Neural progenitor cell (in vitro differentiated cells): Measurements from ENCODE around the gene TMEM121B. TPM values are rescaled to one million over a fixed set of nuclear protein-coding genes. Genes with fewer than 3 reads are reported as not detected.

Experiments used
- DNase-seq: peaks from one replicate; pipeline ENCODE4 v3.0.0-alpha.2; 2016; ENCODE audit warnings: low spot score
- H2AFZ ChIP-seq: fragments of 200-600 bp; sonication (generic); replicated peaks from 2 replicates; pipeline ENCODE4 v1.6.1; 2016; ENCODE audit warnings: antibody characterized with exemption
- H3F3A ChIP-seq: fragments of 200-600 bp; sonication (generic); 2 replicates; pipeline ENCODE4 v1.6.1; 2016; ENCODE audit warnings: antibody characterized with exemption, low read depth
- H3K27ac ChIP-seq: fragments of 200-600 bp; sonication (generic); 2 replicates; pipeline ENCODE4 v1.5.1; 2016; ENCODE audit warnings: mild to moderate bottlenecking
- H3K27me3 ChIP-seq: fragments of 200-600 bp; sonication (generic); 2 replicates; pipeline ENCODE4 v1.6.1; 2016; ENCODE audit warnings: mild to moderate bottlenecking, moderate library complexity
- H3K36me3 ChIP-seq: fragments of 200-600 bp; sonication (generic); 2 replicates; pipeline ENCODE4 v1.5.1; 2016
- H3K4me1 ChIP-seq: fragments of 200-600 bp; sonication (generic); 2 replicates; pipeline ENCODE4 v1.6.1; 2016; ENCODE audit warnings: mixed run types
- H3K4me2 ChIP-seq: fragments of 200-600 bp; sonication (generic); 2 replicates; pipeline ENCODE4 v1.6.1; 2016
- H3K4me3 ChIP-seq: fragments of 200-600 bp; sonication (generic); 2 replicates; pipeline ENCODE4 v1.5.1; 2016
- H3K79me2 ChIP-seq: fragments of 200-600 bp; sonication (generic); 2 replicates; pipeline ENCODE4 v1.6.1; 2016; ENCODE audit warnings: low read depth
- H3K9ac ChIP-seq: fragments of 200-600 bp; sonication (generic); 2 replicates; pipeline ENCODE4 v1.6.1; 2016
- H3K9me3 ChIP-seq: fragments of 200-600 bp; sonication (generic); 2 replicates; pipeline ENCODE4 v1.5.1; 2016; ENCODE audit warnings: low read depth
- H4K20me1 ChIP-seq: fragments of 200-600 bp; sonication (generic); 2 replicates; pipeline ENCODE4 v1.6.1; 2016; ENCODE audit warnings: low read depth
- H3K27ac Mint-ChIP-seq: 3 replicates; pipeline ENCODE4 v1.8.0; 2021; ENCODE audit warnings: mixed read lengths
- H3K27me3 Mint-ChIP-seq: 2 replicates; pipeline ENCODE4 v1.8.0; 2022; ENCODE audit warnings: low read depth, mild to moderate bottlenecking, inconsistent platforms, moderate library complexity, mixed read lengths; ENCODE audit not compliant: insufficient read depth
- H3K36me3 Mint-ChIP-seq: 3 replicates; pipeline ENCODE4 v1.8.0; 2021; ENCODE audit warnings: mixed read lengths
- H3K4me1 Mint-ChIP-seq: 3 replicates; pipeline ENCODE4 v1.8.0; 2021; ENCODE audit warnings: mixed read lengths
- H3K4me3 Mint-ChIP-seq: 3 replicates; pipeline ENCODE4 v1.8.0; 2021; ENCODE audit warnings: mild to moderate bottlenecking, moderate library complexity, mixed read lengths
- H3K9me3 Mint-ChIP-seq: 3 replicates; pipeline ENCODE4 v1.8.0; 2020; ENCODE audit warnings: mixed read lengths
- CTCF ChIP-seq: fragments of 200-600 bp; sonication (generic); IDR thresholded peaks from 2 replicates; pipeline ENCODE4 v1.5.1; 2017; ENCODE audit warnings: antibody characterized with exemption, mild to moderate bottlenecking
- EZH2 ChIP-seq: fragments of 200-600 bp; sonication (generic); IDR thresholded peaks from 2 replicates; pipeline ENCODE4 v1.6.1; 2017; ENCODE audit warnings: antibody characterized with exemption, mild to moderate bottlenecking, moderate library complexity
- EZH2phosphoT487 ChIP-seq: fragments of 200-600 bp; sonication (generic); IDR thresholded peaks from 2 replicates; pipeline ENCODE4 v1.6.1; 2017; ENCODE audit warnings: antibody characterized with exemption
- total RNA-seq: library from RNA; depleted of rRNA; stranded (reverse); fragments of >200 nt; gene quantifications from 2 replicates; pipeline ENCODE4 v1.2.3, GENCODE V29; 2015; ENCODE audit warnings: low replicate concordance

Gene TMEM121B
- total RNA-seq, 1 donor from 2014 or later: 2.8 TPM

GRCh38 chr22:17095538-17095937 is 25.6 kb downstream of the TMEM121B start:
- H3K4me2 ChIP-seq: no peak overlapping the region
- H3K9me3 Mint-ChIP-seq: no peaks in the 10 kb centered on the region
- H3F3A ChIP-seq: no peaks in the 10 kb centered on the region
- H3K36me3 ChIP-seq: no peaks in the 10 kb centered on the region
- H3K27ac Mint-ChIP-seq: no peak overlapping the region
- no peaks in the 10 kb centered on the region for H3K4me1 ChIP-seq
- no peak overlapping the region for H2AFZ ChIP-seq
- no peaks in the 10 kb centered on the region for H3K36me3 Mint-ChIP-seq
- no peak overlapping the region for H3K4me3 Mint-ChIP-seq
- H3K27me3 ChIP-seq: no peaks in the 10 kb centered on the region
- peaks cover 9% of the 10 kb centered on the region for H3K27me3 Mint-ChIP-seq
- H3K27ac ChIP-seq: no peak overlapping the region
- no peaks in the 10 kb centered on the region for H3K79me2 ChIP-seq
- TF ChIP-seq CTCF: peak; percentile 61
- TF ChIP-seq EZH2: no peak
- TF ChIP-seq EZH2phosphoT487: no peak
- peak; percentile 45 for DNase-seq
- H3K9ac ChIP-seq: no peak overlapping the region
- H4K20me1 ChIP-seq: peaks cover 3% of the 10 kb centered on the region
- no peak overlapping the region for H3K4me3 ChIP-seq
- H3K4me1 Mint-ChIP-seq: no peaks in the 10 kb centered on the region
- no peaks in the 10 kb centered on the region for H3K9me3 ChIP-seq

GRCh38 chr22:17093081-17093480 is 28.1 kb downstream of the TMEM121B start:
- Histone ChIP-seq H3K36me3 (no peaks in the 10 kb centered on the region), H3K4me1 (no peaks in the 10 kb centered on the region), H3K9ac (no peak overlapping the region), H3K4me2 (no peak overlapping the region), H3K79me2 (no peaks in the 10 kb centered on the region), H3F3A (no peaks in the 10 kb centered on the region), H3K4me3 (no peak overlapping the region), H3K9me3 (no peaks in the 10 kb centered on the region), H3K27ac (no peak overlapping the region), H3K27me3 (no peaks in the 10 kb centered on the region), H4K20me1 (peaks cover 3% of the 10 kb centered on the region), H2AFZ (no peak overlapping the region)
- Mint-ChIP-seq H3K4me1 (no peaks in the 10 kb centered on the region), H3K9me3 (no peaks in the 10 kb centered on the region), H3K27me3 (peaks cover 7% of the 10 kb centered on the region), H3K36me3 (no peaks in the 10 kb centered on the region), H3K4me3 (no peak overlapping the region), H3K27ac (no peak overlapping the region)
- no peak for TF ChIP-seq CTCF
- TF ChIP-seq EZH2phosphoT487: no peak
- no peak for TF ChIP-seq EZH2
- DNase-seq: no peak

- H3K27ac Mint-ChIP-seq: no peak overlapping the region
- H3K27me3 Mint-ChIP-seq: peaks cover 13% of the 10 kb centered on the region
Measured at GRCh38 chr22:17091851-17092250, 29.3 kb downstream of the TMEM121B start.

GRCh38 chr22:17090550-17090949 is 30.6 kb downstream of the TMEM121B start:
- Histone ChIP-seq H3K9ac (no peak overlapping the region), H3F3A (peaks cover 11% of the 10 kb centered on the region), H3K79me2 (no peaks in the 10 kb centered on the region), H4K20me1 (peaks cover 12% of the 10 kb centered on the region), H3K4me3 (no peak overlapping the region), H3K4me1 (peaks cover 3% of the 10 kb centered on the region), H3K27ac (no peak overlapping the region), H3K9me3 (no peaks in the 10 kb centered on the region), H3K27me3 (peaks cover 24% of the 10 kb centered on the region), H2AFZ (no peak overlapping the region), H3K36me3 (no peaks in the 10 kb centered on the region), H3K4me2 (no peak overlapping the region)
- TF ChIP-seq CTCF: no peak
- no peak for TF ChIP-seq EZH2phosphoT487
- TF ChIP-seq EZH2: no peak
- H3K27ac Mint-ChIP-seq: no peak overlapping the region
- no peak overlapping the region for H3K4me3 Mint-ChIP-seq
- peaks cover 4% of the 10 kb centered on the region for H3K4me1 Mint-ChIP-seq
- no peaks in the 10 kb centered on the region for H3K9me3 Mint-ChIP-seq
- no peak for DNase-seq
- H3K36me3 Mint-ChIP-seq: no peaks in the 10 kb centered on the region
- H3K27me3 Mint-ChIP-seq: peaks cover 21% of the 10 kb centered on the region

More at GRCh38 chr22:17091851-17092250, 29.3 kb downstream of the TMEM121B start:
- Histone ChIP-seq H3K9ac (no peak overlapping the region), H3K27me3 (peaks cover 11% of the 10 kb centered on the region), H3K79me2 (no peaks in the 10 kb centered on the region), H4K20me1 (peaks cover 3% of the 10 kb centered on the region), H3K4me3 (no peak overlapping the region), H3K36me3 (no peaks in the 10 kb centered on the region), H3F3A (peaks cover under 1% of the 10 kb centered on the region), H3K4me2 (no peak overlapping the region), H3K9me3 (no peaks in the 10 kb centered on the region), H3K27ac (no peak overlapping the region), H2AFZ (no peak overlapping the region), H3K4me1 (no peaks in the 10 kb centered on the region)
- H3K36me3 Mint-ChIP-seq: no peaks in the 10 kb centered on the region
- no peak overlapping the region for H3K4me3 Mint-ChIP-seq
- no peak for TF ChIP-seq EZH2
- no peak for TF ChIP-seq EZH2phosphoT487
- no peaks in the 10 kb centered on the region for H3K9me3 Mint-ChIP-seq
- no peaks in the 10 kb centered on the region for H3K4me1 Mint-ChIP-seq
- no peak for DNase-seq
